ENCODE data around the gene ITIH3.

ITIH3 gene

GRCh38 chr3:52844290-52844975 lies 49.8 kb downstream of the ITIH3 start:
- intact Hi-C loops (cut with micrococcal nuclease): no loop called here
- H3K36me3 Mint-ChIP-seq (ENCODE audit: low read depth): peaks cover 80% of the 10 kb centered on the region
- peak overlapping the region; percentile 86 for H3K27ac Mint-ChIP-seq
- H3K4me1 Mint-ChIP-seq (ENCODE audit: low read depth): peaks cover 56% of the 10 kb centered on the region
- no peak overlapping the region for H3K4me3 Mint-ChIP-seq
- no peaks in the 10 kb centered on the region for H3K27me3 Mint-ChIP-seq
- no peaks in the 10 kb centered on the region for H3K9me3 Mint-ChIP-seq

GRCh38 chr3:52845157-52845556 lies 50.6 kb downstream of the ITIH3 start:
- Mint-ChIP-seq H3K36me3 (ENCODE audit: low read depth) (peaks cover 80% of the 10 kb centered on the region), H3K9me3 (no peaks in the 10 kb centered on the region), H3K27me3 (no peaks in the 10 kb centered on the region), H3K4me3 (no peak overlapping the region), H3K27ac (peak overlapping the region; percentile 73), H3K4me1 (ENCODE audit: low read depth) (peaks cover 53% of the 10 kb centered on the region)
- intact Hi-C loops (cut with micrococcal nuclease): no loop called here

- intact Hi-C loops (cut with micrococcal nuclease): no loop called here
- H3K9me3 Mint-ChIP-seq: no peaks in the 10 kb centered on the region
- H3K4me3 Mint-ChIP-seq: no peak overlapping the region
- H3K27me3 Mint-ChIP-seq: no peaks in the 10 kb centered on the region
- H3K36me3 Mint-ChIP-seq (ENCODE audit: low read depth): peaks cover 80% of the 10 kb centered on the region
- peaks cover 51% of the 10 kb centered on the region for H3K4me1 Mint-ChIP-seq (ENCODE audit: low read depth)
- H3K27ac Mint-ChIP-seq: peak overlapping the region; percentile 73
Observed at GRCh38 chr3:52845691-52846431, 51.3 kb downstream of the ITIH3 start.

- Mint-ChIP-seq H3K9me3 (no peaks in the 10 kb centered on the region), H3K36me3 (ENCODE audit: low read depth) (peaks cover 80% of the 10 kb centered on the region), H3K27ac (no peak overlapping the region), H3K27me3 (no peaks in the 10 kb centered on the region), H3K4me3 (no peak overlapping the region), H3K4me1 (ENCODE audit: low read depth) (peaks cover 51% of the 10 kb centered on the region)
- intact Hi-C loops (cut with micrococcal nuclease): no loop called here
Observed at GRCh38 chr3:52846432-52846965, 51.9 kb downstream of the ITIH3 start.

GRCh38 chr3:52847241-52847640 lies 52.6 kb downstream of the ITIH3 start:
- Mint-ChIP-seq H3K36me3 (ENCODE audit: low read depth) (peaks cover 80% of the 10 kb centered on the region), H3K27me3 (no peaks in the 10 kb centered on the region), H3K9me3 (no peaks in the 10 kb centered on the region), H3K4me1 (ENCODE audit: low read depth) (peaks cover 44% of the 10 kb centered on the region), H3K27ac (no peak overlapping the region), H3K4me3 (no peak overlapping the region)
- intact Hi-C loops (cut with micrococcal nuclease): no loop called here

GRCh38 chr3:52847726-52848125 lies 53.1 kb downstream of the ITIH3 start:
- H3K9me3 Mint-ChIP-seq: no peaks in the 10 kb centered on the region
- peaks cover 40% of the 10 kb centered on the region for H3K4me1 Mint-ChIP-seq (ENCODE audit: low read depth)
- H3K36me3 Mint-ChIP-seq (ENCODE audit: low read depth): peaks cover 80% of the 10 kb centered on the region
- no peak overlapping the region for H3K4me3 Mint-ChIP-seq
- intact Hi-C loops (cut with micrococcal nuclease): no loop called here
- no peaks in the 10 kb centered on the region for H3K27me3 Mint-ChIP-seq
- H3K27ac Mint-ChIP-seq: no peak overlapping the region

- Mint-ChIP-seq H3K36me3 (ENCODE audit: low read depth) (peaks cover 83% of the 10 kb centered on the region), H3K27me3 (no peaks in the 10 kb centered on the region), H3K27ac (no peak overlapping the region), H3K9me3 (no peaks in the 10 kb centered on the region), H3K4me1 (ENCODE audit: low read depth) (peaks cover 31% of the 10 kb centered on the region), H3K4me3 (no peak overlapping the region)
- intact Hi-C loops (cut with micrococcal nuclease): no loop called here
Observed at GRCh38 chr3:52848617-52849016, 54.0 kb downstream of the ITIH3 start.

GRCh38 chr3:52849656-52850055 lies 55.1 kb downstream of the ITIH3 start:
- no peak overlapping the region for H3K27ac Mint-ChIP-seq
- no peaks in the 10 kb centered on the region for H3K9me3 Mint-ChIP-seq
- intact Hi-C loops (cut with micrococcal nuclease): loop anchor here (5.0 kb wide), 3 partner anchors 83 to 223 kb away; no protein-coding TSS in a partner anchor
- no peaks in the 10 kb centered on the region for H3K27me3 Mint-ChIP-seq
- H3K36me3 Mint-ChIP-seq (ENCODE audit: low read depth): peaks cover 79% of the 10 kb centered on the region
- H3K4me3 Mint-ChIP-seq: no peak overlapping the region
- peaks cover 20% of the 10 kb centered on the region for H3K4me1 Mint-ChIP-seq (ENCODE audit: low read depth)

- no peak overlapping the region for H3K4me3 Mint-ChIP-seq
- H3K9me3 Mint-ChIP-seq: no peaks in the 10 kb centered on the region
- H3K27me3 Mint-ChIP-seq: no peaks in the 10 kb centered on the region
- no peak overlapping the region for H3K27ac Mint-ChIP-seq
- intact Hi-C loops (cut with micrococcal nuclease): loop anchor here (5.0 kb wide), 3 partner anchors 81 to 221 kb away; no protein-coding TSS in a partner anchor
- peaks cover 6% of the 10 kb centered on the region for H3K4me1 Mint-ChIP-seq (ENCODE audit: low read depth)
- H3K36me3 Mint-ChIP-seq (ENCODE audit: low read depth): peaks cover 88% of the 10 kb centered on the region
Observed at GRCh38 chr3:52851348-52851747, 56.8 kb downstream of the ITIH3 start.

- H3K4me3 Mint-ChIP-seq: no peak overlapping the region
- peaks cover 89% of the 10 kb centered on the region for H3K36me3 Mint-ChIP-seq (ENCODE audit: low read depth)
- no peak overlapping the region for H3K27ac Mint-ChIP-seq
- no peaks in the 10 kb centered on the region for H3K9me3 Mint-ChIP-seq
- H3K27me3 Mint-ChIP-seq: no peaks in the 10 kb centered on the region
- peaks cover 4% of the 10 kb centered on the region for H3K4me1 Mint-ChIP-seq (ENCODE audit: low read depth)
- intact Hi-C loops (cut with micrococcal nuclease): loop anchor here (5.0 kb wide), 3 partner anchors 80 to 220 kb away; no protein-coding TSS in a partner anchor
Observed at GRCh38 chr3:52852419-52852818, 57.8 kb downstream of the ITIH3 start.

- Mint-ChIP-seq H3K27ac (no peak overlapping the region), H3K4me3 (no peak overlapping the region), H3K36me3 (ENCODE audit: low read depth) (peaks cover 73% of the 10 kb centered on the region), H3K27me3 (no peaks in the 10 kb centered on the region), H3K9me3 (no peaks in the 10 kb centered on the region), H3K4me1 (ENCODE audit: low read depth) (peaks cover 4% of the 10 kb centered on the region)
- intact Hi-C loops (cut with micrococcal nuclease): loop anchor here (5.0 kb wide), 3 partner anchors 78 to 218 kb away; no protein-coding TSS in a partner anchor
Observed at GRCh38 chr3:52854013-52854412, 59.4 kb downstream of the ITIH3 start.

- intact Hi-C loops (cut with micrococcal nuclease): no loop called here
- Mint-ChIP-seq H3K36me3 (ENCODE audit: low read depth) (peaks cover 59% of the 10 kb centered on the region), H3K9me3 (no peaks in the 10 kb centered on the region), H3K27ac (no peak overlapping the region), H3K27me3 (no peaks in the 10 kb centered on the region), H3K4me3 (no peak overlapping the region), H3K4me1 (ENCODE audit: low read depth) (peaks cover 6% of the 10 kb centered on the region)
Observed at GRCh38 chr3:52856666-52857065, 62.1 kb downstream of the ITIH3 start.

GRCh38 chr3:52857133-52857532 lies 62.5 kb downstream of the ITIH3 start:
- Mint-ChIP-seq H3K4me3 (no peak overlapping the region), H3K36me3 (ENCODE audit: low read depth) (peaks cover 55% of the 10 kb centered on the region), H3K27ac (no peak overlapping the region), H3K27me3 (no peaks in the 10 kb centered on the region), H3K4me1 (ENCODE audit: low read depth) (peaks cover 11% of the 10 kb centered on the region), H3K9me3 (no peaks in the 10 kb centered on the region)
- intact Hi-C loops (cut with micrococcal nuclease): no loop called here

- Mint-ChIP-seq H3K4me1 (ENCODE audit: low read depth) (peaks cover 12% of the 10 kb centered on the region), H3K27ac (no peak overlapping the region), H3K9me3 (peaks cover 4% of the 10 kb centered on the region), H3K4me3 (no peak overlapping the region), H3K36me3 (ENCODE audit: low read depth) (peaks cover 53% of the 10 kb centered on the region), H3K27me3 (no peaks in the 10 kb centered on the region)
- intact Hi-C loops (cut with micrococcal nuclease): no loop called here
Observed at GRCh38 chr3:52857864-52858263, 63.3 kb downstream of the ITIH3 start.
